ENCODE results near the gene LCP2. TPM values are rescaled to one million over a fixed set of nuclear protein-coding genes. Genes with fewer than 3 reads are reported as not detected.

LCP2 gene
- total and polyA plus RNA-seq, 2 donors (not counting 3 experiments of a cell fraction or from before 2014, with no cell fraction given) = not detected

- H3K9me1 ChIP-seq (replicated peaks; ENCODE audit: control insufficient read depth, extremely low read depth, insufficient read depth, low read length) = no peaks in the 10 kb centered on the region
- H3K4me1 ChIP-seq (ENCODE audit: control insufficient read depth, extremely low read depth, insufficient read depth, low read length) = no peaks in the 10 kb centered on the region
- H3K27ac ChIP-seq (ENCODE audit: insufficient read depth, low read depth, low read length) = no peak overlapping the region
- dilution Hi-C loops (cut with MboI; ENCODE audit: extremely low pct_ligation_motif_present, low sequenced_read_pairs) = no loop called here
- H3K4me2 ChIP-seq (ENCODE audit: insufficient read depth, low read length) = no peak overlapping the region
- POLR2A ChIA-PET = no interaction called here
- no TSS peak for BruUV-seq (replicated peaks)
- H3K36me3 ChIP-seq (ENCODE audit: control insufficient read depth in 2 of 2, extremely low read depth in 1 of 2, insufficient read depth in 2 of 2, low read length in 2 of 2) = no peaks in the 10 kb centered on the region
- no peaks in the 10 kb centered on the region for H3K9me3 ChIP-seq (replicated peaks; ENCODE audit: control insufficient read depth, insufficient read depth, low read length)
- H2AFZ ChIP-seq (ENCODE audit: low read depth, low read length) = no peak overlapping the region
- no peak overlapping the region for H3K4me3 ChIP-seq (replicated peaks in 1 of 3; ENCODE audit: insufficient read depth in 1 of 3, low read depth in 1 of 3, low read length in 3 of 3)
- FAIRE-seq (no peak), DNase-seq (ENCODE audit: low read depth, low spot score) (no peak)
- CTCF ChIA-PET = interaction anchor here (1.0 kb wide), 1 partner anchor 31 kb away, joined by 3 read pairs; no protein-coding TSS in a partner anchor
- H4K20me1 ChIP-seq (replicated peaks; ENCODE audit: control insufficient read depth, extremely low read depth, insufficient read depth, low read length) = no peaks in the 10 kb centered on the region
- no peaks in the 10 kb centered on the region for H3K79me2 ChIP-seq (ENCODE audit: control insufficient read depth, insufficient read depth, low read length)
- TF ChIP-seq FOS (IDR thresholded peaks at IDR 0.05; ENCODE audit: borderline replicate concordance, insufficient read depth, low read length) (no peak), POLR2AphosphoS5 (IDR thresholded peaks at IDR 0.05; ENCODE audit: insufficient read depth, low read depth, low read length) (no peak), CTCF (IDR thresholded peaks at IDR 0.05; ENCODE audit: extremely low read depth in 1 of 2, insufficient read depth in 1 of 2, low read depth in 1 of 2, low read length in 2 of 2) (no peak), POLR2A (IDR thresholded peaks at IDR 0.05; ENCODE audit: low read depth, low read length) (no peak), EZH2 (IDR thresholded peaks at IDR 0.05; ENCODE audit: borderline replicate concordance, low read depth, low read length, severe bottlenecking) (no peak), MAX (IDR thresholded peaks at IDR 0.05; ENCODE audit: insufficient read depth, insufficient read length) (no peak), JUN (IDR thresholded peaks at IDR 0.05; ENCODE audit: borderline replicate concordance, insufficient read depth, insufficient read length, low read depth) (no peak), GATA2 (IDR thresholded peaks at IDR 0.05; ENCODE audit: insufficient read depth, insufficient read length, low read depth, low read length) (no peak), MYC (IDR thresholded peaks at IDR 0.05; ENCODE audit: low read depth, low read length) (no peak)
- H3K9ac ChIP-seq (replicated peaks; ENCODE audit: extremely low read depth, insufficient read depth, low read length) = no peak overlapping the region
- H3K27me3 ChIP-seq (ENCODE audit: control insufficient read depth in 2 of 2, insufficient read depth in 2 of 2, low read length in 2 of 2) = peaks cover 8 to 12% of the 10 kb centered on the region in 2 experiments
- intact Hi-C loops (cut with micrococcal nuclease) = no loop called here
Observed at GRCh38 chr5:170257370-170257769, 40.2 kb downstream of the LCP2 start.

Data from endothelial cell of umbilical vein (primary cell).